SK-N-SH treated with all-trans-retinoic acid at 6 μM for 48 hours (cell line): ENCODE measurements around the gene RBL1.

Experiments
- ARNTL ChIP-seq: fragments of 450-650 bp; formaldehyde crosslinking; IDR thresholded peaks from 2 replicates; pipeline ENCODE4 v1.5.0; 2020; ENCODE audit warnings: low read depth, mild to moderate bottlenecking, moderate library complexity, borderline replicate concordance
- CSRNP3 ChIP-seq: fragments of 250-450 bp; sonication (Bioruptor Pico); IDR thresholded peaks from 2 replicates; pipeline ENCODE4 v1.5.1; 2021; ENCODE audit warnings: mild to moderate bottlenecking, moderate library complexity
- RARB ChIP-seq: fragments of 250-450 bp; sonication (Bioruptor Pico); IDR thresholded peaks from 2 replicates; pipeline ENCODE4 v1.8.0; 2021; ENCODE audit warnings: mild to moderate bottlenecking, moderate library complexity
- SNAI2 ChIP-seq: fragments of 250-450 bp; sonication (Bioruptor Pico); IDR thresholded peaks from 2 replicates; pipeline ENCODE4 v1.5.0; 2020; ENCODE audit warnings: mild to moderate bottlenecking, moderate library complexity
- TCF4 ChIP-seq: fragments of 250-450 bp; sonication (Bioruptor Pico); IDR thresholded peaks from 2 replicates; pipeline ENCODE4 v1.8.0; 2021; ENCODE audit warnings: mild to moderate bottlenecking, moderate library complexity, borderline replicate concordance
- TOX ChIP-seq: fragments of 250-450 bp; sonication (Bioruptor Pico); IDR thresholded peaks from 2 replicates; pipeline ENCODE4 v1.8.0; 2021; ENCODE audit warnings: mild to moderate bottlenecking, moderate library complexity, borderline replicate concordance
- ZC3H10 ChIP-seq: fragments of 250-450 bp; sonication (Bioruptor Pico); IDR thresholded peaks from 2 replicates; pipeline ENCODE4 v1.5.1; 2021; ENCODE audit warnings: mild to moderate bottlenecking, moderate library complexity
- ZFP3 ChIP-seq: fragments of 250-450 bp; sonication (Bioruptor Pico); IDR thresholded peaks from 2 replicates; pipeline ENCODE4 v1.5.0; 2020; ENCODE audit warnings: mild to moderate bottlenecking, moderate library complexity
- TF ChIP-seq, protein P1 (sequence below): fragments of 250-450 bp; sonication (Bioruptor Pico); IDR thresholded peaks from 2 replicates; pipeline ENCODE4 v1.5.1; 2020; ENCODE audit warnings: low read depth, mild to moderate bottlenecking, moderate library complexity

GRCh38 chr20:37020636-37021035 lies 75.2 kb downstream of the RBL1 start:
- TF ChIP-seq, protein P1, sequence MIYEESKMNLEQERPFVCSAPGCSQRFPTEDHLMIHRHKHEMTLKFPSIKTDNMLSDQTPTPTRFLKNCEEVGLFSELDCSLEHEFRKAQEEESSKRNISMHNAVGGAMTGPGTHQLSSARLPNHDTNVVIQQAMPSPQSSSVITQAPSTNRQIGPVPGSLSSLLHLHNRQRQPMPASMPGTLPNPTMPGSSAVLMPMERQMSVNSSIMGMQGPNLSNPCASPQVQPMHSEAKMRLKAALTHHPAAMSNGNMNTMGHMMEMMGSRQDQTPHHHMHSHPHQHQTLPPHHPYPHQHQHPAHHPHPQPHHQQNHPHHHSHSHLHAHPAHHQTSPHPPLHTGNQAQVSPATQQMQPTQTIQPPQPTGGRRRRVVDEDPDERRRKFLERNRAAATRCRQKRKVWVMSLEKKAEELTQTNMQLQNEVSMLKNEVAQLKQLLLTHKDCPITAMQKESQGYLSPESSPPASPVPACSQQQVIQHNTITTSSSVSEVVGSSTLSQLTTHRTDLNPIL (CRISPR knock-in tag) = no peak
- TF ChIP-seq TOX (CRISPR knock-in tag) (no peak), SNAI2 (CRISPR knock-in tag) (no peak), ZC3H10 (CRISPR knock-in tag) (no peak), TCF4 (CRISPR knock-in tag) (no peak), CSRNP3 (CRISPR knock-in tag) (no peak), ZFP3 (no peak), RARB (CRISPR knock-in tag) (no peak), ARNTL (CRISPR knock-in tag) (no peak)
